HG03064 (cell line): ENCODE data around the gene TRIB2.

Experiments used
- ATAC-seq: cut with Tn5 transposase; IDR thresholded peaks from one replicate; pipeline ENCODE4 v1.9.1; 2021; ENCODE audit warnings: low read depth; ENCODE audit not compliant: unreplicated experiment

The TRIB2 gene

GRCh38 chr2:12737297-12737696 lies 20.6 kb downstream of the TRIB2 start:
- ATAC-seq, result no peak

- no peak for ATAC-seq
Observed at GRCh38 chr2:12737738-12738485, 21.2 kb downstream of the TRIB2 start.

DNA sequence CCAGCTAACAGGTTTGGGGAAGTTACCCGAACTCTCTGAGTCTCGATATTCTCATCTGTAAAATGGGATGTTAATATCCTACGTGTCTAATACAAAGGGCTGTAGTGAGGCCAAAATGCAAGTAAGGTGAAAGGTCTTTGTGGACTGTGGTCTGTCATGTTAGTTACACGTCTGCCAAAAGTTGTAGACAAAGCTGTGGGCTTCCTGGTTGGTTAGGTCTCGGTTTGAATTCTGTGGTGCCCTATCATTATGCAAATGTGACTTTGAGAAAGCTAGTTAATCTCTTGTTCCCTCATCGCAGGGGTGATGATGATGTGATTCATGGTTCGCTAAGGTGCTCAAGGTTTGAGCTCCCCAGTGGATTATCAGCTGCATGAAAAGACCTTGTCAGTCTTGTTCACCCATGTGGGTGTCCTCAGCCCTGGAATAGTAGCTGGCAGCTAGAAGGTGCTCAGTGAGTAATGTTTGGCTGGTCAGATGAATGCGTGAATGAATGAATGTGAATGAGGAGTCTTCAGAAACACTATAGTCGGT lies 23.1 kb downstream of the TRIB2 start:
- ATAC-seq, result no peak

GRCh38 chr2:12741380-12741779 lies 24.6 kb downstream of the TRIB2 start:
- no peak for ATAC-seq

DNA sequence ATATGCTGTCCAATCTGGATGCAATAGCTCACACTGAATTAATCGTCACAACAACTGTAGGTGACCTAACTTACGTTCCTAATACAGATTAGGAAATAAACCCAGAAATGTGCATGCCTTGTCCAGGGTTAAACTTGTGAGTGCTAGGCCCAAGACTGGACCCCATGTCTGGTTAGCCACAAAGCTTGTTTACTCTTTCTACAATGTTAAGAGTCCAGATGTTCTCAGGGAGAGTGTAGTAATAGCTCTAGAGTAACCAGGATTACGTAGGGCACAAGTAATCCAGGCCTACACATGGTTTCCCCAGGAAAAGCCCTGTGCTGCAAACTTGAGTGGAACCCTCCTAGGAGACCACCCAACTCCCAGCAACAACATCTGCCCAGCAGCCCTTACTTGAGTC lies 26.2 kb downstream of the TRIB2 start:
- ATAC-seq, result no peak

- ATAC-seq, result no peak
Observed at GRCh38 chr2:12750166-12750905, 33.6 kb downstream of the TRIB2 start.

DNA sequence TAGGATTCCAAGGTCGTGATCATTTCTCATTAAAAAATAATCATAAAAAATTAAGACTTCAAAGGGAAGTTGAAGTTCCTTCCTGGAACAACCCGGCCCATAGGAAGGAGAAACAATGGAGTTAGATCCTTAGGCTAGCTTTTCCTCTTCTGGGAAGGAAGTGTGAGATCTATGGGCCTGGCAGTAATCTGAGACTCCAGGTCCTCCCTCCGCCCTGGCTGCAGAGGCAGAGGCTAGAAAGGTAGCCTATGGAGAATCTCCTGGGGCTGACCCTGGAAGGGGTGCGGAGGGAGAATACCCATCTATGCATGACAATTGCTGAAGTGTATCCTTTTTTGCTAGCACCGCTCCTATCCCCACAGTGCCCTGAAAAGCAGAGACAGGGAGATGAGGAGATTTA lies 37.9 kb downstream of the TRIB2 start:
- ATAC-seq, result no peak

DNA sequence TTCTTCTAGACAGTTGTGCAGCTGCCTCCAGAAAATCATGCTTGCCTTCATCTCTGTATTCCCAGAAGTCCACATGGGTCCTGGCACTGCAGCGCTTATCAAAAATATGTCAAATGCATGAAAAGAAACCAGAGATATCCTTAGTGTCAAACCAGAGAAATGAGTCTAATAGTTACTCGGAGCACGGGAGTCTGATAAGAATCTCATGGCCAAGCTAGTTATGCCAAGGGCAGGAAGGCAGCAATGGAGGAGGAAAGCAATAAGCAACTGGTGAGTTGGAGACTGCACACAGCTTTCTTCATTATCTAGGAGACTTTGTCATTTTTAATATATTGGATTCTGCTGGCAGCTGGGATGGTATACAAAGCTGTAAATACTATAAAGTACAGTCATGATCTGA lies 38.6 kb downstream of the TRIB2 start:
- ATAC-seq, result no peak

DNA sequence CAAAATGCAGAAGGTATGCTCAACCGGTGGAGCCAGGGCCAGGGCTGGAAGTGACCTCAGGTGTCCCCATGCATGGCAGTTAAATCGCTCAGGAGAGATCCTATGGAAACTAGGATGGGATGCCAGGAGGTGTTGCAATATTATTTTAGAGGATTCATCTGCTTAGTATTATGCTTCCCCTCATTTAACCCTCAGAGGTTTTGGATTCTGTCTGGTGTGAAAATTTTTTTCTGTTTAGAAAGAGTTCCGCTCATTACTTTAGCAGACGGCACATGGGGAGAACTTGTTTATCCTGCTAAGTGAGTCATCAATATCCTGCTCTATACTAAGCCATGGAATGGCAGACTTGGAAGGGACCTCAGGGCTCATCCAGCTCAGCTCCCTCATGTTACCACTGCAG lies 42.5 kb downstream of the TRIB2 start:
- no peak for ATAC-seq

- no peak for ATAC-seq
Observed at GRCh38 chr2:12761104-12761503, 44.4 kb downstream of the TRIB2 start.

DNA sequence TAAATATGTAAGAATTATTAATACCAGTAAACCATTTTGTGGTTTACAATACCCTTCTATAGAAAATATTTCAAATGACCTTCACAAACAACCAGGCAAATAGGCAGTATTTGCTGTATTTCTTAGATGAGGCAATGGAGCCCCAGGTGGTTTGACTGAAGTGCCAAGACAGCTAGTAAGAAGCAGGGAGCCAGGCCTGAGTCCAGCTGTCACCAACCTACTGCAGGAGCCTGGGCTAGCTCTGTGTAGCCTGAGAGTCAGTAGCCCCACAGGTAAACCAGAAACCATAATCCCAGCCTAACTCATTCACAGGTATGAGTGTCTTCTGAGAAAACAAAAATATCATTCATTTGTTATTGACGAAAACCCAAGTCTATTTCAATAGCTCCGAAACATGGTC lies 45.6 kb downstream of the TRIB2 start:
- ATAC-seq, result no peak

- ATAC-seq, result no peak
Observed at GRCh38 chr2:12762976-12763375, 46.2 kb downstream of the TRIB2 start.

GRCh38 chr2:12763486-12763885 lies 46.8 kb downstream of the TRIB2 start:
- no peak for ATAC-seq

DNA sequence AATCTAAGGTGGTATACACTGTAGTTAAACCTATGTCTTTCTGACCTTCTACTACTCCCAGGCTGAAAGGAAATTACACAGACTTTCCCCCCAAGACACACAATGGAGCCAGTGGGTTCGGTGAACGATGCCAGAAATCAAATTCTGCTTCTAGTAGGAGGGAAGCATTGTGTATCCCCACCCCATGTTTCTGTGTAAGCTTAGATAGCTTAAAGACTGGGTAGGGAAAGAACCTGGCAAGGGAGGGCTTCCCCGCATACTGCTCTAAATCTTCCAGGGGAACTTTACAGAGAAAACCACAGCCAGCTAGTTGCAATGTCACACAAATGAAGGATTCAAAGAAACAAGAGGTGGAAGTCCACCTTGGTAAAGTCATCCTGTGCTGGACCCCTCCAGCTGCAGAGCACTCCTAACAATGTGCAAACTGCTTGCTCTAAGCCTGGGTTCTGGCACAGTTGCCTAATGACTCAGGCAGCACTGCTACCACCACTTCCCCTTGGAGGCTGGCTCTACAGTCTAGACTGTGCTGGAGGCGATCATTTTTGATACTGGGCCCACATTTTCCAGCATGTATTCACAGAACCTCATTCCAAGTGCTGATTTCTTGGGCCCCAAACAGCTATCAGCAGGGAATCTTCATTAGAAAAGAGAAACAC lies 47.5 kb downstream of the TRIB2 start:
- no peak for ATAC-seq

GRCh38 chr2:12764849-12765605 lies 48.3 kb downstream of the TRIB2 start:
- ATAC-seq, result no peak

- ATAC-seq, result no peak
Observed at GRCh38 chr2:12766421-12766879, 49.7 kb downstream of the TRIB2 start.

GRCh38 chr2:12767541-12767940 lies 50.8 kb downstream of the TRIB2 start:
- no peak for ATAC-seq

DNA sequence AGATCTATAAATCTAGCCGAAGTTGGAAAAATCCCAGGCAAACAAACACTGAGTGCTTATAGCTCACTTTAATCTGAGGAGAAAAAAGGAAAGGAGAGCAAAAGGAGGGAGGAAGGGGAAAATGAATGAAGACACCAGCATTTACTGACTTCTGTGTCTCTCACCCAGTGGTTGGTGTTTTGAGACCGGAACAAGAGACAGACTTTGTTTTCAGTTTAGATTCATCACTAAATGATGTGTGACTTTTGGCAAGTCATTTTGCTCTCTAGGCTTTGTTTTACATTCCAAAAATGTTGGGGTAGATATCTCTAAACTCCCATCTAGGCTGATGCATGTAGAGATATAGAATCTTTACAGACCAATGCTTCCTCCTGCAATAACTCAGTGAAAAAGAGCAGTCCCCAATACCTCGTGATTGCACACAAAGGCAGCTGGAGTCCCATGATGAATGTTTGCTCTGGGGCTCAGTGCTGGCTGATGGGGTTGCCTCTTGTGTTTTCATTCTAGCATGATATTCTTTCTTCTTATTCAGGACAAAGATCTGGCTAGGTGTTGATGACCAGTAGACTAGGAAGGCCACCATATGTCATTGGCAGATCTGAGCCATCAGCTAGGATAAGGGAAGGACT lies 51.4 kb downstream of the TRIB2 start:
- no peak for ATAC-seq

- no peak for ATAC-seq
Observed at GRCh38 chr2:12769492-12770105, 52.9 kb downstream of the TRIB2 start.
